Keratinocyte (primary cell): Measurements from ENCODE around the gene ARHGAP15.

ENCODE experiments used
- EZH2 ChIP-seq: IDR thresholded peaks from one replicate; pipeline ENCODE4 v1.6.1; 2012; ENCODE audit warnings: inconsistent platforms, mild to moderate bottlenecking, low read length, moderate library complexity
- TF ChIP-seq, protein P1 (sequence below), 3 experiments: IDR thresholded peaks in 1 of 3; conservative IDR thresholded peaks in 1 of 3; optimal IDR thresholded peaks in 1 of 3; 2 replicates in 2 of 3; 3 replicates in 1 of 3; pipeline versions ENCODE3 to v1.5.1; 2011; ENCODE audit warnings: low read length in 3 of 3, mild to moderate bottlenecking in 3 of 3, moderate library complexity in 2 of 3, control low read depth in 1 of 3, inconsistent platforms in 1 of 3; ENCODE audit not compliant: insufficient read depth in 2 of 3; ENCODE audit errors: extremely low read depth in 1 of 3

DNA sequence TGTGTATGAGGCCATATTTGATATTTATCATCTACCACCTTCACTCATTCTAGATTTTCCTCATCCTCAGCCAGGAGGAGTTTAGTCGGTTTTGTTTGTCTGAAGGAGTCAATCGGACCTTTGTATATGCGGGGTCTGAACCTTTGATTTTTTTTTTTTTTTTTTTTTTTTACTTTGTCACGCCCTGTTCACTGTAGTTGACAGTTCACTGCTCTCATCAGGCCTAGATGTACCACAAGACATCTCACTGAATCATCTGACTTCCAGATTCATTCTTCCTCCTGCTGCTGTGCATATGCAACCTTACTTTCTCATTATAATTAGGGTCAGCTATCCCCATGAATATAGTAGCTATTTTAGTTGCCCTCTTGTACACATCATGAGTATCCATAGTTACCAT is 133.2 kb downstream of the ARHGAP15 start:
- TF ChIP-seq EZH2: no peak
- TF ChIP-seq, protein P1, sequence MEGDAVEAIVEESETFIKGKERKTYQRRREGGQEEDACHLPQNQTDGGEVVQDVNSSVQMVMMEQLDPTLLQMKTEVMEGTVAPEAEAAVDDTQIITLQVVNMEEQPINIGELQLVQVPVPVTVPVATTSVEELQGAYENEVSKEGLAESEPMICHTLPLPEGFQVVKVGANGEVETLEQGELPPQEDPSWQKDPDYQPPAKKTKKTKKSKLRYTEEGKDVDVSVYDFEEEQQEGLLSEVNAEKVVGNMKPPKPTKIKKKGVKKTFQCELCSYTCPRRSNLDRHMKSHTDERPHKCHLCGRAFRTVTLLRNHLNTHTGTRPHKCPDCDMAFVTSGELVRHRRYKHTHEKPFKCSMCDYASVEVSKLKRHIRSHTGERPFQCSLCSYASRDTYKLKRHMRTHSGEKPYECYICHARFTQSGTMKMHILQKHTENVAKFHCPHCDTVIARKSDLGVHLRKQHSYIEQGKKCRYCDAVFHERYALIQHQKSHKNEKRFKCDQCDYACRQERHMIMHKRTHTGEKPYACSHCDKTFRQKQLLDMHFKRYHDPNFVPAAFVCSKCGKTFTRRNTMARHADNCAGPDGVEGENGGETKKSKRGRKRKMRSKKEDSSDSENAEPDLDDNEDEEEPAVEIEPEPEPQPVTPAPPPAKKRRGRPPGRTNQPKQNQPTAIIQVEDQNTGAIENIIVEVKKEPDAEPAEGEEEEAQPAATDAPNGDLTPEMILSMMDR (optimal IDR thresholded peaks at IDR 0.05 in 1 of 3, IDR thresholded peaks at IDR 0.05 in 1 of 3, conservative IDR thresholded peaks at IDR 0.05 in 1 of 3; ENCODE audit: extremely low read depth in 1 of 3, insufficient read depth in 2 of 3, low read length in 3 of 3): no peak
